Mucosa of stomach (tissue), 1 donor: ENCODE results near the gene MAGI1.

Source experiments
- H3K27me3 ChIP-seq: one replicate; pipeline ENCODE4 v1.7.0; 2013; ENCODE audit warnings: mild to moderate bottlenecking, low read length; ENCODE audit not compliant: control insufficient read depth, insufficient read depth
- H3K36me3 ChIP-seq: one replicate; pipeline ENCODE4 v1.7.0; 2013; ENCODE audit warnings: low read length; ENCODE audit not compliant: control insufficient read depth, insufficient read depth
- H3K4me1 ChIP-seq: one replicate; pipeline ENCODE4 v1.7.0; 2013; ENCODE audit warnings: mild to moderate bottlenecking, low read length; ENCODE audit not compliant: control insufficient read depth, insufficient read depth
- H3K4me3 ChIP-seq: one replicate; pipeline ENCODE4 v1.7.0; 2013; ENCODE audit warnings: low read length
- H3K9ac ChIP-seq: one replicate; pipeline ENCODE4 v1.7.0; 2013; ENCODE audit warnings: mild to moderate bottlenecking, low read length, moderate library complexity
- H3K9me3 ChIP-seq: one replicate; pipeline ENCODE4 v1.7.0; 2013; ENCODE audit warnings: mild to moderate bottlenecking, low read length, moderate library complexity; ENCODE audit not compliant: control insufficient read depth
- donor health status: Pancreatic carcinoma.

Gene MAGI1

GRCh38 chr3:65945953-65946352 lies 92.8 kb downstream of the MAGI1 start:
- no peak overlapping the region for H3K4me3 ChIP-seq
- no peak overlapping the region for H3K9ac ChIP-seq
- no peaks in the 10 kb centered on the region for H3K36me3 ChIP-seq
- peaks cover 36% of the 10 kb centered on the region for H3K4me1 ChIP-seq
- H3K9me3 ChIP-seq = no peaks in the 10 kb centered on the region
- H3K27me3 ChIP-seq = no peaks in the 10 kb centered on the region

- peaks cover 33% of the 10 kb centered on the region for H3K4me1 ChIP-seq
- no peaks in the 10 kb centered on the region for H3K36me3 ChIP-seq
- H3K27me3 ChIP-seq = no peaks in the 10 kb centered on the region
- H3K4me3 ChIP-seq = no peak overlapping the region
- H3K9ac ChIP-seq = no peak overlapping the region
- H3K9me3 ChIP-seq = no peaks in the 10 kb centered on the region
These were observed 93.2 kb downstream of the MAGI1 start for GRCh38 chr3:65945480-65945879.

DNA sequence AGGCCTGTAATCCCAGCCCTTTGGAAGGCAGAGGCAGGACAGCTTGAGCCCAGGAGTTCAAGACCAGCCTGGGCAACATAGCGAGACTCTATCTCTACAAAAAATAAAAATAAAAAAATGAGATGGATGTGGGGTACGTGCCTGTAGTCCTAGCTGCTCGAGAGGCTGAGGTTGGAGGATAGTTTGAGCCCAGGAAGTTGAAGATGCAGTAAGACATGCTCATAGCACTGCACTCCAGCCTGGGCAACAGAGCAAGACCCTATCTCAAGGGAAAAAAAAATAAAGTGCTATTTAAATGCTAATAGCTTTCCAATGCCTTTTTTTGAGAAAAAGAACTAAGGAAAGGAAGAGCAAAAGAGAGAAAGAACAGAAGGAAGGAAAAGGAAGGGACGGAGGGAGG lies 94.5 kb downstream of the MAGI1 start:
- H3K9me3 ChIP-seq = no peaks in the 10 kb centered on the region
- peaks cover 24% of the 10 kb centered on the region for H3K4me1 ChIP-seq
- H3K27me3 ChIP-seq = no peaks in the 10 kb centered on the region
- H3K4me3 ChIP-seq = no peak overlapping the region
- H3K9ac ChIP-seq = no peak overlapping the region
- no peaks in the 10 kb centered on the region for H3K36me3 ChIP-seq

GRCh38 chr3:65939801-65940246 lies 98.9 kb downstream of the MAGI1 start:
- Histone ChIP-seq H3K9ac (no peak overlapping the region), H3K27me3 (no peaks in the 10 kb centered on the region), H3K36me3 (no peaks in the 10 kb centered on the region), H3K4me1 (peaks cover 29% of the 10 kb centered on the region), H3K9me3 (no peaks in the 10 kb centered on the region), H3K4me3 (no peak overlapping the region)

DNA sequence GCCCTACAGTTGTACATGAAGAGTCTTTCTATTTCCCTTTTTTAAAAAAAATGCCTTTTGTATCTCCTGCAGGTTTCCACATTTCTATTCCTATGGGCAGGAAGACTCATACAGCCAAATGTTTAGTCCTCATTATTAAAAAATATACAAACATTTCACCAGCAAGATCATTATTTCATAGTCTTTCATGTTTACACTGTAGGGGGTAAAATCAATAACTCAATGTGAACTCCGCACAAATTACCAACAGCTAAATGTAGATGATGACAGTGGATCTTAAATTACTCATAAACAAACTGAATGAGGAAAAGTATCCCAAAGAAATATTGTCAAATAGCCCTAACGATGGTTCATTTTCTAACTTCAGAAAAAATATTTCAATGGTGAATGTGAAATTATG lies 99.5 kb downstream of the MAGI1 start:
- Histone ChIP-seq H3K27me3 (no peaks in the 10 kb centered on the region), H3K9ac (no peak overlapping the region), H3K4me1 (peaks cover 29% of the 10 kb centered on the region)

DNA sequence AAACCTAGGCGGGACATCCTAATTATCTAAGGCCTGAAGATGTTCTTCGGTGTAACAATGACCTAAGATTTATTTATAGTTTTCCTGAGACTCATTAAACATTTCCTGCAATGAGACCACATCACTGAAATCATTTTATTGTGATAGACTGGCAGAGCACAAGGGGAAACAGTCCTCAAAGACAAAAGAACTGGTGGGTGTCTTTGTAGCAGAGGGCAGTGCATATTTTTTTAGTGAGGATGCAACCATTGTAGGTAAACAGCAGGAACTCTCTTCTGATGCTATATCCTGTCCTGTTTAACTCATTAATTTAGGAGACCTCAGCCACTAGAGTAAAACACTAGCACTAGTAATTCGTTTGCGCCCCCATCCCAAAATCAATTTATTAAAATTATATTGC lies 100.0 kb downstream of the MAGI1 start:
- Histone ChIP-seq H3K4me3 (no peak overlapping the region), H3K36me3 (no peaks in the 10 kb centered on the region), H3K9me3 (no peaks in the 10 kb centered on the region), H3K4me1 (peaks cover 29% of the 10 kb centered on the region), H3K9ac (no peak overlapping the region), H3K27me3 (no peaks in the 10 kb centered on the region)

More for the DNA sequence above, 99.5 kb downstream of the MAGI1 start:
- no peaks in the 10 kb centered on the region for H3K36me3 ChIP-seq
- H3K9me3 ChIP-seq = no peaks in the 10 kb centered on the region
- H3K4me3 ChIP-seq = no peak overlapping the region

GRCh38 chr3:65938147-65938546 lies 100.6 kb downstream of the MAGI1 start:
- H3K4me3 ChIP-seq = no peak overlapping the region
- no peaks in the 10 kb centered on the region for H3K36me3 ChIP-seq

GRCh38 chr3:65936908-65937638 lies 101.6 kb downstream of the MAGI1 start:
- Histone ChIP-seq H3K9me3 (no peaks in the 10 kb centered on the region), H3K27me3 (no peaks in the 10 kb centered on the region), H3K4me3 (no peak overlapping the region), H3K4me1 (peaks cover 26% of the 10 kb centered on the region), H3K36me3 (no peaks in the 10 kb centered on the region), H3K9ac (no peak overlapping the region)

More at GRCh38 chr3:65938147-65938546, 100.6 kb downstream of the MAGI1 start:
- H3K9ac ChIP-seq = no peak overlapping the region
- no peaks in the 10 kb centered on the region for H3K27me3 ChIP-seq
- H3K9me3 ChIP-seq = no peaks in the 10 kb centered on the region
- H3K4me1 ChIP-seq = peaks cover 29% of the 10 kb centered on the region

DNA sequence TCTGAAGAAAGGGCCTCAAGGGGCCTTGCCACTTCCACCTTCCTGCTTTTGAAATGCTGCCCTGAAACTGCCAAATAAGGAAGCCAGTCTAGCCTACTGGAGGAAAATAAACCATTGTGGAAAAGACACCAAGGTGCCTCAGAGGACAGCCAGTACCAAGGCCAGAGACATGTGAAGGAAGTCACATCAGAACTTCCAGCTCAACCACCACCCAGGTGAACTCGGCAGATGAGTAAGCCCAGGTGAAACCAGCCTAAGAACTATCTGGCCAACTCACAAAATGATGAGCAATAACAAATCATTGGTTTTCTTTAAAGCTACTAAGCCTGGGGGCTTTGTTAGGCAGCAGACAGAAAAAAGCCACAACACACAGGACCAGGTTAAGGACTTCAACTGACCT lies 103.0 kb downstream of the MAGI1 start:
- no peaks in the 10 kb centered on the region for H3K9me3 ChIP-seq

DNA sequence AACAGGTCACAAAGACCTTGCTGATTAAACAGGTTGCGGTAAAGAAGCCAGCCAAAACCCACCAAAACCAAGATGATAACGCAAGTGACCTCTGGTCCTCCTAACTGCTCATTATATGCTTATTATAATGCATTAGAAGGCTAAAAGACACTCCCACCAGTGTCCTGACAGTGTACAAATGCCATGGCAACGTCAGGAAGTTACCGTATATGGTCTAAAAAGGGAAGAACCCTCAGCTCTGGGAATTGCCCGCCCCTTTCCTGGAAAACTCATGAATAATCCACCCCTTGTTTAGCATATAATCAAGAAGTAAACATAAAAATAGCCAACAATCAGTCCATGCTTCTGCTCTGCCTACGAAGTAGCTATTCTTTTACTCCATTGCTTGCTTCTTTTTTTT lies 108.1 kb downstream of the MAGI1 start:
- H3K4me1 ChIP-seq = peaks cover 20% of the 10 kb centered on the region
- H3K36me3 ChIP-seq = no peaks in the 10 kb centered on the region
- H3K27me3 ChIP-seq = no peaks in the 10 kb centered on the region
- H3K4me3 ChIP-seq = no peak overlapping the region
- no peaks in the 10 kb centered on the region for H3K9me3 ChIP-seq
- no peak overlapping the region for H3K9ac ChIP-seq

More for the DNA sequence above, 103.0 kb downstream of the MAGI1 start:
- Histone ChIP-seq H3K4me3 (no peak overlapping the region), H3K27me3 (no peaks in the 10 kb centered on the region), H3K4me1 (peaks cover 24% of the 10 kb centered on the region), H3K9ac (no peak overlapping the region), H3K36me3 (no peaks in the 10 kb centered on the region)

DNA sequence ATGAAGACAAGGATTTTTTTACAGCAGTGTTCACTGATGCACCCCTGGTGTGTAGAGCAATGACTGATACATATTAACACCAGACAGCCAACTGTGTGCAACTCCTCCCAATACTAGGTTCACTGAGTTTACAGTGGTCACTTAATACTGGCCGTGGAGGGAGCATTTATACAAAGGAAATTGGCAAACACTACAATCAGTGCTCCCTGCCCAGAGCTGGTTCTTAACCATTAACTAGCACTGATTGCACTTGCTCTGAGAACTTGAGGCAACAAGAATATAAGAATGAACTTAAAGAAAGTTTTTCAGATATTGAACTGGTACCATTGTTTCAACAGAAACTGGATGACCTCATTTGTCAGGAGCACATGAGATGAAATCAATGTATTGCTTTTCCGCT lies 110.6 kb downstream of the MAGI1 start:
- no peak overlapping the region for H3K4me3 ChIP-seq
- no peaks in the 10 kb centered on the region for H3K9me3 ChIP-seq
- peaks cover 26% of the 10 kb centered on the region for H3K4me1 ChIP-seq
- no peaks in the 10 kb centered on the region for H3K27me3 ChIP-seq
- H3K9ac ChIP-seq = no peak overlapping the region
- H3K36me3 ChIP-seq = no peaks in the 10 kb centered on the region

GRCh38 chr3:65927576-65927975 lies 111.1 kb downstream of the MAGI1 start:
- Histone ChIP-seq H3K36me3 (no peaks in the 10 kb centered on the region), H3K9ac (peak overlapping the region; percentile 5), H3K27me3 (no peaks in the 10 kb centered on the region), H3K4me3 (peak overlapping the region; percentile 6), H3K9me3 (no peaks in the 10 kb centered on the region), H3K4me1 (peaks cover 26% of the 10 kb centered on the region)
